Endothelial cell of umbilical vein (primary cell): ENCODE results near the gene CD226. TPM values are rescaled to one million over a fixed set of nuclear protein-coding genes. Genes with fewer than 3 reads are reported as not detected.

Source experiments
- BruUV-seq: library from RNA; stranded (reverse); fragments of 400-500 nt; replicated peaks from 2 replicates; lab custom pipeline; 2021; lab: Mats Ljungman, UMichigan
- CTCF ChIA-PET: fragments of 300-600, 350-600 bp; sonication (Branson Sonifier 250); formaldehyde crosslinking; loops from one replicate; lab custom pipeline; 2021; ENCODE audit warnings: antibody characterized with exemption, inconsistent platforms; lab: Charles Lee
- POLR2A ChIA-PET: fragments of 300-600, 350-600 bp; sonication (Branson Sonifier 250); formaldehyde crosslinking; loops from one replicate; lab custom pipeline; 2021; ENCODE audit warnings: antibody characterized with exemption, inconsistent platforms; lab: Charles Lee
- DNase-seq: peaks from one replicate; pipeline ENCODE4 v3.0.0-alpha.2; 2011; ENCODE audit warnings: low read depth, low spot score
- FAIRE-seq: peaks from 2 replicates; lab custom pipeline; 2011; peaks lifted over from hg19 to GRCh38; lab: Jason Lieb, UNC
- H2AFZ ChIP-seq: 2 replicates; pipeline ENCODE4 v1.6.0; 2012; ENCODE audit warnings: low read depth, low read length, control low read depth, inconsistent platforms
- H3K27ac ChIP-seq: 2 replicates; pipeline ENCODE4 v1.5.1; 2011; ENCODE audit warnings: low read depth, mild to moderate bottlenecking, control low read depth, low read length, moderate library complexity; ENCODE audit not compliant: insufficient read depth
- H3K27me3 ChIP-seq, 2 experiments: 2 replicates each; pipeline versions ENCODE4 v1.6.0 to v1.6.1; 2011; ENCODE audit warnings: low read length in 2 of 2, mixed read lengths in 1 of 2; ENCODE audit not compliant: control insufficient read depth in 2 of 2, insufficient read depth in 2 of 2
- H3K36me3 ChIP-seq, 2 experiments: 2 replicates in 1 of 2; 3 replicates in 1 of 2; pipeline ENCODE4 v1.5.1; 2011; ENCODE audit warnings: low read length in 2 of 2, mild to moderate bottlenecking in 1 of 2, moderate library complexity in 1 of 2; ENCODE audit not compliant: control insufficient read depth in 2 of 2, insufficient read depth in 2 of 2; ENCODE audit errors: extremely low read depth in 1 of 2
- H3K4me1 ChIP-seq: 3 replicates; pipeline ENCODE4 v1.5.1; 2011; ENCODE audit warnings: mild to moderate bottlenecking, low read length; ENCODE audit not compliant: control insufficient read depth, insufficient read depth; ENCODE audit errors: extremely low read depth
- H3K4me2 ChIP-seq: 2 replicates; pipeline ENCODE4 v1.6.1; 2011; ENCODE audit warnings: low read length, control low read depth, mixed read lengths; ENCODE audit not compliant: insufficient read depth
- H3K4me3 ChIP-seq, 3 experiments: fragments of 200-600 bp in 1 of 3; sonication (generic), shearing (Covaris generic) in 1 of 3; replicated peaks in 1 of 3; 2 replicates each; pipeline ENCODE4 v1.5.1; 2011 to 2016; ENCODE audit warnings: control low read depth in 3 of 3, low read length in 3 of 3, mild to moderate bottlenecking in 2 of 3, inconsistent platforms in 1 of 3, low read depth in 1 of 3, moderate library complexity in 1 of 3; ENCODE audit not compliant: insufficient read depth in 1 of 3
- H3K79me2 ChIP-seq: 2 replicates; pipeline ENCODE4 v1.6.0; 2012; ENCODE audit warnings: low read length, inconsistent platforms; ENCODE audit not compliant: control insufficient read depth, insufficient read depth
- H3K9ac ChIP-seq: replicated peaks from 2 replicates; pipeline ENCODE3; 2011; ENCODE audit warnings: low read length, control low read depth; ENCODE audit not compliant: insufficient read depth; ENCODE audit errors: extremely low read depth
- H3K9me1 ChIP-seq: replicated peaks from 3 replicates; pipeline ENCODE4 v1.6.0; 2011; ENCODE audit warnings: mild to moderate bottlenecking, low read length; ENCODE audit not compliant: control insufficient read depth, insufficient read depth; ENCODE audit errors: extremely low read depth
- H3K9me3 ChIP-seq: replicated peaks from 2 replicates; pipeline ENCODE4 v1.5.1; 2012; ENCODE audit warnings: low read length, inconsistent platforms; ENCODE audit not compliant: control insufficient read depth, insufficient read depth
- H4K20me1 ChIP-seq: replicated peaks from 2 replicates; pipeline ENCODE3; 2011; ENCODE audit warnings: mild to moderate bottlenecking, low read length; ENCODE audit not compliant: control insufficient read depth, insufficient read depth; ENCODE audit errors: extremely low read depth
- CTCF ChIP-seq, 2 donors: IDR thresholded peaks; 1 replicate in 1 of 2; 2 replicates in 1 of 2; pipeline ENCODE4 v1.5.1; 2011; ENCODE audit warnings: low read length in 2 of 2, mild to moderate bottlenecking in 2 of 2, moderate library complexity in 2 of 2, control low read depth in 1 of 2, inconsistent platforms in 1 of 2, low read depth in 1 of 2; ENCODE audit not compliant: insufficient read depth in 1 of 2; ENCODE audit errors: extremely low read depth in 1 of 2
- EZH2 ChIP-seq: IDR thresholded peaks from 2 replicates; pipeline ENCODE4 v1.6.1; 2012; ENCODE audit warnings: borderline replicate concordance, low read depth, mild to moderate bottlenecking, moderate library complexity, low read length, inconsistent platforms; ENCODE audit not compliant: severe bottlenecking
- FOS ChIP-seq: IDR thresholded peaks from 2 replicates; pipeline ENCODE4 v1.6.1; 2011; ENCODE audit warnings: mild to moderate bottlenecking, low read length, moderate library complexity, borderline replicate concordance; ENCODE audit not compliant: insufficient read depth
- JUN ChIP-seq: IDR thresholded peaks from 2 replicates; pipeline ENCODE4 v1.6.1; 2011; ENCODE audit warnings: borderline replicate concordance, low read depth; ENCODE audit not compliant: insufficient read length, insufficient read depth
- MYC ChIP-seq: IDR thresholded peaks from one replicate; pipeline ENCODE4 v1.6.1; 2011; ENCODE audit warnings: mild to moderate bottlenecking, low read depth, low read length
- POLR2A ChIP-seq: IDR thresholded peaks from 2 replicates; pipeline ENCODE4 v1.6.1; 2012; ENCODE audit warnings: low read depth, mild to moderate bottlenecking, control low read depth, low read length
- POLR2AphosphoS5 ChIP-seq: IDR thresholded peaks from 2 replicates; pipeline ENCODE4 v1.6.1; 2012; ENCODE audit warnings: low read depth, mild to moderate bottlenecking, control low read depth, low read length, moderate library complexity; ENCODE audit not compliant: insufficient read depth
- dilution Hi-C: fragments of 300-500 bp; cut with MboI; formaldehyde crosslinking; loops from one replicate; pipeline ENCODE4 v1.15.0; 2019; ENCODE audit warnings: low sequenced_read_pairs; ENCODE audit not compliant: extremely low pct_ligation_motif_present
- intact Hi-C: fragments of 100-400 bp; cut with micrococcal nuclease; formaldehyde crosslinking; loops from one replicate; pipeline ENCODE4 v1.10.0; 2022
- polyA plus RNA-seq, 4 experiments: library from polyadenylated mRNA; depleted of rRNA in 3 of 4; stranded (reverse) in 3 of 4; unstranded in 1 of 4; fragments of >200 nt; gene quantifications; 2 replicates each; pipeline versions ENCODE4 v1.2.1 to v1.2.3, GENCODE V29; 2011 to 2012; ENCODE audit warnings: missing spikeins in 1 of 4
- total RNA-seq: library from RNA; stranded (reverse); gene quantifications from 2 replicates; pipeline ENCODE4 v1.2.3, GENCODE V29; 2021
- TF ChIP-seq, protein P1 (sequence below): IDR thresholded peaks from 2 replicates; pipeline ENCODE4 v1.6.1; 2011; ENCODE audit not compliant: insufficient read depth, insufficient read length

Gene CD226
- total and polyA plus RNA-seq, 2 donors (not counting 3 experiments of a cell fraction or from before 2014, with no cell fraction given) = 0.20 TPM; not detected in 1

GRCh38 chr18:69840445-69840844 lies 107.2 kb downstream of the CD226 start:
- DNase-seq (no peak), FAIRE-seq (no peak)
- H3K9ac ChIP-seq = no peak overlapping the region
- no TSS peak for BruUV-seq
- CTCF ChIA-PET = interaction anchor here (1.1 to 1.5 kb wide), 2 partner anchors 9 to 994 kb away, joined by 3 to 8 read pairs; no protein-coding TSS in a partner anchor
- H2AFZ ChIP-seq = no peak overlapping the region
- no peak overlapping the region for H3K4me3 ChIP-seq
- H3K36me3 ChIP-seq = no peaks in the 10 kb centered on the region
- no peaks in the 10 kb centered on the region for H4K20me1 ChIP-seq
- H3K27me3 ChIP-seq = no peaks in the 10 kb centered on the region
- H3K79me2 ChIP-seq = no peaks in the 10 kb centered on the region
- no peaks in the 10 kb centered on the region for H3K9me3 ChIP-seq
- H3K4me2 ChIP-seq = no peak overlapping the region
- dilution Hi-C loops (no loop called here), intact Hi-C loops (no loop called here)
- H3K4me1 ChIP-seq = no peaks in the 10 kb centered on the region
- no peak for TF ChIP-seq CTCF (IDR thresholded peaks at IDR 0.05; ENCODE audit: extremely low read depth in 1 of 2, insufficient read depth in 1 of 2, low read depth in 1 of 2, low read length in 2 of 2)
- no peak for TF ChIP-seq MYC
- no peak for TF ChIP-seq POLR2AphosphoS5
- no peak for TF ChIP-seq JUN
- no peak for TF ChIP-seq POLR2A
- H3K27ac ChIP-seq = no peak overlapping the region
- no peaks in the 10 kb centered on the region for H3K9me1 ChIP-seq
- POLR2A ChIA-PET = no interaction called here

- Histone ChIP-seq H3K79me2 (no peaks in the 10 kb centered on the region), H3K9ac (no peak overlapping the region), H3K36me3 (no peaks in the 10 kb centered on the region), H3K9me1 (no peaks in the 10 kb centered on the region), H4K20me1 (no peaks in the 10 kb centered on the region), H3K4me3 (no peak overlapping the region), H3K27me3 (no peaks in the 10 kb centered on the region), H3K9me3 (no peaks in the 10 kb centered on the region), H2AFZ (no peak overlapping the region), H3K4me1 (no peaks in the 10 kb centered on the region), H3K27ac (no peak overlapping the region), H3K4me2 (no peak overlapping the region)
- POLR2A ChIA-PET = no interaction called here
- TF ChIP-seq FOS (no peak), CTCF (IDR thresholded peaks at IDR 0.05; ENCODE audit: extremely low read depth in 1 of 2, insufficient read depth in 1 of 2, low read depth in 1 of 2, low read length in 2 of 2) (no peak), EZH2 (no peak), POLR2AphosphoS5 (no peak), POLR2A (no peak), MYC (no peak)
- TF ChIP-seq, protein P1, sequence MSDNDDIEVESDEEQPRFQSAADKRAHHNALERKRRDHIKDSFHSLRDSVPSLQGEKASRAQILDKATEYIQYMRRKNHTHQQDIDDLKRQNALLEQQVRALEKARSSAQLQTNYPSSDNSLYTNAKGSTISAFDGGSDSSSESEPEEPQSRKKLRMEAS = no peak
- no TSS peak for BruUV-seq
- dilution Hi-C loops (no loop called here), intact Hi-C loops (no loop called here)
- CTCF ChIA-PET = interaction anchor here (1.1 to 1.5 kb wide), 2 partner anchors 10 to 993 kb away, joined by 3 to 8 read pairs; no protein-coding TSS in a partner anchor
- DNase-seq (no peak), FAIRE-seq (no peak)
Observed at GRCh38 chr18:69840001-69840400, 107.7 kb downstream of the CD226 start.
